ENCODE data around the gene OPA1. TPM values are rescaled to one million over a fixed set of nuclear protein-coding genes. Genes with fewer than 3 reads are reported as not detected.
A peak's percentile ranks its signal among the peaks of the same experiment; 100 is the strongest.

OPA1 gene
- total RNA-seq, 8 experiments from 2014 or later = 58.8 to 99.1 (median 65.8) TPM

DNA sequence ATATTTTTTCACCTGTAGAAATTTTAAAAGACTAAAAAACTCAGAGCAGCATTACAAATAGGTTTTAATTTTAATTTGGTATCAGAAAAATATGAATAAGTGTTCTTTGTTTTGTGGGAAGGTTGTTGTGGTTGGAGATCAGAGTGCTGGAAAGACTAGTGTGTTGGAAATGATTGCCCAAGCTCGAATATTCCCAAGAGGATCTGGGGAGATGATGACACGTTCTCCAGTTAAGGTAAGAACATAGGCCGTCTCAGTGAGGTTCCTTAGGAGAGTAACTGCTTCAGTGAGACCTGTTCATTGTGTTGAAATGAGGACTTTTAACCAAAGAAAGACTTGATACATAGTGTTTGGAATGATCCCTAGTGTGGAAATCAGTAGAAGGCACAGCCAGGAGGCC is 44.8 kb downstream of the OPA1 start:
- WGBS, 10 experiments = 83 to 100% (median 100%) methylated on average over 1 to 3 of the region's 3 CpGs; no CpG with 5 or more reads in 2 of the 10 experiments
- ATAC-seq (replicated peaks in 6 of 8) = no peak
- no peaks in the 10 kb centered on the region for H3K4me1 ChIP-seq (replicated peaks in 1 of 2)
- H3K4me3 ChIP-seq = no peak overlapping the region
- in situ Hi-C loops (cut with MboI; ENCODE audit: low pct_unique_long_range_greater_than_20kb in 2 of 9, low sequenced_read_pairs in 9 of 9, unreplicated experiment in 9 of 9) = no loop called here
- H3K27ac ChIP-seq = no peak overlapping the region

DNA sequence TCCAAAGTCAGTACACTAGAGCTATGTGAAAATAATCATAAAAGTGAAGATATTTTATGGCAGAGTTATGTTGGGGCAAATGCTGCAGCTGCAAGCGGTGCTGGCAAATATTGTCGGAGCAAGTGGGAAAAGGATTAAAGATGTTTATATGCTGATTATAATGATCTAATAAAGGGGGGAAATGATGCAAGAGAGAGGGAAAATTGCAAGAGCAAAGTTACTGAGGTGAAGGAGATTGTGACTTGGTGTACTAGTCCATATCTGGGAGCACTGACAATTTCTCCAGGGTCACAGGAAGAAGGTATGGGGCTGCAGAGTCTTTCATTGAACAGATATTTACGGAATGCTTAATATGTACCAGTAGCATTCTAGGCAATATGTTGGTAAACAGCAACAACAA is 45.8 kb downstream of the OPA1 start:
- H3K27ac ChIP-seq = no peak overlapping the region
- no peak overlapping the region for H3K4me3 ChIP-seq
- H3K4me1 ChIP-seq (replicated peaks in 1 of 2) = no peaks in the 10 kb centered on the region
- ATAC-seq (replicated peaks in 6 of 8) = no peak
- 80 to 100% (median 100%) methylated on average over 1 to 3 of the region's 3 CpGs; no CpG with 5 or more reads in 1 of the 10 experiments for whole genome bisulfite sequencing, 10 experiments
- in situ Hi-C loops (cut with MboI; ENCODE audit: low pct_unique_long_range_greater_than_20kb in 2 of 9, low sequenced_read_pairs in 9 of 9, unreplicated experiment in 9 of 9) = no loop called here

DNA sequence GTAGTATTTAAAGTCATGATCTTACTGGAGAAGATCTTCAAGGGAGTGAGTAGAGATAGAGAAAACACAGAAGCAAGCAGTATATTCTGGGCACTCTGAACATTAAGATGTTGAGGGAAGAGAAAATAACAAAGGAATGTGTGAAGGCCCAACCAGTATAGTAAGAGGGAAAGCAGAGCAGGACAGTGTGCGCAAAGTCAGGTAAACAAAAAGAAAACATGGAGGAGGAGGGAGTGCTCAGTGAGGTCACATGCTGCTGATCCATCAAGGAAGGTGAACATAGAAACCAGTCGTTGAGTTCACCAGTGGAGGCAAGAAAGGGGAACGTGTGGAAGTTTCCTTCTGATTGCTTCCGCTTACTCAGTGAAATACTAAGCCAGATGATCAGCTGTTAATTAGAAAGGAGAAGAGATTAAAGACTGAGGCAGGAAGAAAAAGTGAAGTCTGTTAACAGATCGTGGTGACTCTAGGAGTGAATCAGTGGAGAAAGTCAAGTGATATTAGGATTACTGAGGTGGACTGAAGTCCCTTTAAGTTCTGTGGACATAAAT is 47.2 kb downstream of the OPA1 start:
- in situ Hi-C loops (cut with MboI; ENCODE audit: low pct_unique_long_range_greater_than_20kb in 2 of 9, low sequenced_read_pairs in 9 of 9, unreplicated experiment in 9 of 9) = no loop called here
- ATAC-seq (replicated peaks in 6 of 8) = no peak
- no peak overlapping the region for H3K27ac ChIP-seq
- H3K4me3 ChIP-seq = no peak overlapping the region
- H3K4me1 ChIP-seq (replicated peaks in 1 of 2) = no peaks in the 10 kb centered on the region
- WGBS, 10 experiments = 68 to 100% (median 84%) methylated on average over 1 to 5 of the region's 5 CpGs

DNA sequence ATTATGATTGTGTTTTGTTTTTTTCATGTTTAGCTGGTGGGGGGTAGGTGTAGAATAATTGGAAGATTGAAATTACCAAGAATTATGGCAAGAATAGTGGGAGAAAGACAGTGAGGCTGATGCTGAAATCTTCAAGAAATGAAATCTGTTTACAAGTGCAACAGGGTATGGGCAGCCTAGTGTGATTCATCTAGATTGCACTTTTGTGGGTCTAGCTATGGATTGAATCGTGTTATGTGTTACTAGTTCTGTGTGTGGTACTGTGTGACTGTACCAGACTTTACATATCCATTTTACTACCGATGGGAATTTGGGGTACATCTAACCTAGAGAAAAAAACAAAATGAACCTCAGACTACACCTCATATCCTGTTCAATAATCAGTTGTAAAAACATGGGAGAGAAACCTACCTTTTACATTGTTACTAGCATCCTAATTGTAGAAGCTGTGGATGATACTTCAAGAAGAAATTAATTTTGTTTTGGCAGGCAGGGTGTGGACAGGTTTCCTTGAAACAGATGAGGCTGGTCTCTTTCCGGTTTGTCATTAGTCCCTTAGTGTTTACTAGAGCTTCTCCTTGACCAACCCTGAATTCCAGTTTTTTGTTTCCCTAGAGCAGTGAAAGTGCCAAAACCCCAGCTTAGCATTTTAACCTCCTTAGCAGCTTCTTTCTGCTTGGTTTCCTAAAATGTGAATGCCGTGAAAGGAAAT is 47.9 kb downstream of the OPA1 start:
- H3K4me3 ChIP-seq = no peak overlapping the region
- ATAC-seq (replicated peaks in 6 of 8) = peak in 2 of 8 experiments; percentile 44 to 86
- H3K27ac ChIP-seq = no peak overlapping the region
- no peaks in the 10 kb centered on the region for H3K4me1 ChIP-seq (replicated peaks in 1 of 2)
- in situ Hi-C loops (cut with MboI; ENCODE audit: low pct_unique_long_range_greater_than_20kb in 2 of 9, low sequenced_read_pairs in 9 of 9, unreplicated experiment in 9 of 9) = no loop called here
- 0 to 100% (median 70%) methylated on average over 1 to 4 of the region's 4 CpGs; no CpG with 5 or more reads in 2 of the 10 experiments for WGBS, 10 experiments

DNA sequence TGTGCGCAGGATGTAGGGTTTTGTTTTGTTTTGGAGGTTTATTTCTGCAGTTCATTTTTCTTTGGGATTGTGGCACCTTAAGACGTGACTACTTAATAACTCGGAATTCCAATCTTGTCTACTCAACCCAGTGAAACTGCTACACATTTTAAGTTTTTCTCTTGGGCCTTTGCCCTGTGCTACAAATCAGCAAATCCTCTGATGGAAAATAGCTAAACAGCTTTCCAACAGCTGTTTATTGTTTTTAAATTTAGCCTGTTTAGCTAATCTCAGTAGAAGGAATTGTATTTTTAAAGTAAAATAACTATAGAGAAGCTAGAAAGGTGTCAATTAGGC is 48.4 kb downstream of the OPA1 start:
- H3K4me3 ChIP-seq = no peak overlapping the region
- ATAC-seq (replicated peaks in 6 of 8) = no peak
- in situ Hi-C loops (cut with MboI; ENCODE audit: low pct_unique_long_range_greater_than_20kb in 2 of 9, low sequenced_read_pairs in 9 of 9, unreplicated experiment in 9 of 9) = no loop called here
- H3K4me1 ChIP-seq (replicated peaks in 1 of 2) = no peaks in the 10 kb centered on the region
- WGBS, 10 experiments = 37 to 100% (median 98%) methylated on average over 1 to 3 of the region's 3 CpGs; no CpG with 5 or more reads in 2 of the 10 experiments
- H3K27ac ChIP-seq = no peak overlapping the region

DNA sequence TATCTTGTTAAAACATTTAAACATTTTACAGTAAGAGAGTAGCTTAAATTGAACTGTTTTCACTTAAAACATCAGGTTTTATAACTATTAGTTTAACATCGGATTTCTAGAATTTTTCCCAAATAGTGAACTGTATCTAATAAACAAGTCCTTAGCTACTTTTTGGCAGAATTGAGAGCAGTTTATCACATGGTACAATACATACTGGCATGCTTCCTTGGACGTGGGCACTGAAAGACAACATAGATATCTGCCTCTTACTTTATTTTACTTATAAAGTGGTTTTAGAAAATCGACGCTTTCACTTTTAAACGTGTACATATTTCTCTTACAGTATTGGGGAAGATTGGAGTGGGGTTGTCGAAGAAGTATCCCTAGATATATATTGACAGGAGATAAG is 52.8 kb downstream of the OPA1 start:
- in situ Hi-C loops (cut with MboI; ENCODE audit: low pct_unique_long_range_greater_than_20kb in 2 of 9, low sequenced_read_pairs in 9 of 9, unreplicated experiment in 9 of 9) = no loop called here
- Histone ChIP-seq H3K4me1 (replicated peaks in 1 of 2) (peaks cover 0 to 2% of the 10 kb centered on the region in 2 donors), H3K4me3 (no peak overlapping the region), H3K27ac (no peak overlapping the region)
- 62 to 100% (median 80%) methylated on average over 3 to 6 of the region's 6 CpGs for WGBS, 10 experiments
- no peak for ATAC-seq (replicated peaks in 6 of 8)

DNA sequence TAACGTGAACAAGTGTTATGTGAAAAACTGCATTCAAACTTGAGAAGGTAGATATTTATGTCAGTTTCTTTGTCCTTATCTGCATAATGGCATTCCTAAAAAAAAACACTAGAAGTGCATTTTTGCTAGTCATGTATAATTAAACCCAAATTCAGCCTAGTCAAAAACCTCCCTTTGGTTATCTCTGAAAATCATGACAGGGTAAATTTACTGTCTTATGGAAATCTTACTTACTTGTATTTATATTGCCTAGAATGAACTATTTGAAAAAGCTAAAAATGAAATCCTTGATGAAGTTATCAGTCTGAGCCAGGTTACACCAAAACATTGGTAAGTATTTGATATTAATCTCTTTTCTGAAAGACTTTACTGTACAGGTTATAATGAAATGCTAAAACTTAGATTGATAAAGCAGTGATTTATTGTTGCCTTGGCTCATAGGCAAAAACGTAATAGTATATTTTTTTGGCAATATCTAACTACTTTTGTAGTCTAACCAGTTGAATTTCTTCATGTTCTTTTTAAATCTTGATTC is 55.6 kb downstream of the OPA1 start:
- no peak for ATAC-seq (replicated peaks in 6 of 8)
- WGBS, 10 experiments = 69 to 100% (median 97%) methylated on average over 1 to 2 of the region's 2 CpGs; no CpG with 5 or more reads in 1 of the 10 experiments
- Histone ChIP-seq H3K27ac (no peak overlapping the region), H3K4me1 (replicated peaks in 1 of 2) (peaks cover 0 to 3% of the 10 kb centered on the region in 2 donors), H3K4me3 (no peak overlapping the region)
- in situ Hi-C loops (cut with MboI; ENCODE audit: low pct_unique_long_range_greater_than_20kb in 2 of 9, low sequenced_read_pairs in 9 of 9, unreplicated experiment in 9 of 9) = no loop called here

DNA sequence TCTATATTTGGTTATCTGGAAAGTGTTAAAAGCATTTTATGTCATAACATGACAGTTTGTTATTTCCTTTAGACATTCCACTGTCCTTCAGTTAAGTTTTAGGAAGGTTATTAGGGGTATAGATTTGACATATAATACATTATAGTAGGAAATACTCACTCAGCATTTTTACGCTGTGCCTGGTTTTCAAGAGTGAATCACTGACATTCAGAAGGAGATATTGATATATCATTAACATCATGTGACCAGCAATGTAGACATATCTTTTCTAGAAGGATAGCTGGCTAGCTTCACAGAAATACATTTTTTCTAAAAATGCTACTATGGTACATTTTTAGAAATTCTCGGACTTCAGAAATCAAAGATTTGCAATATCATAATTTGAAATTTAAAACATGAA is 57.6 kb downstream of the OPA1 start:
- Histone ChIP-seq H3K27ac (no peak overlapping the region), H3K4me1 (replicated peaks in 1 of 2) (peaks cover 0 to 3% of the 10 kb centered on the region in 2 donors), H3K4me3 (no peak overlapping the region)
- in situ Hi-C loops (cut with MboI; ENCODE audit: low pct_unique_long_range_greater_than_20kb in 2 of 9, low sequenced_read_pairs in 9 of 9, unreplicated experiment in 9 of 9) = loop anchor here in 3 of 9 experiments (25.0 kb wide), 2 partner anchors 487 to 662 kb away; partner anchors contain the start of gene HES1 (in 1 of the 3)
- WGBS, 10 experiments = 69 to 100% (median 95%) methylated on average over 1 to 2 of the region's 2 CpGs
- no peak for ATAC-seq (replicated peaks in 6 of 8)

DNA sequence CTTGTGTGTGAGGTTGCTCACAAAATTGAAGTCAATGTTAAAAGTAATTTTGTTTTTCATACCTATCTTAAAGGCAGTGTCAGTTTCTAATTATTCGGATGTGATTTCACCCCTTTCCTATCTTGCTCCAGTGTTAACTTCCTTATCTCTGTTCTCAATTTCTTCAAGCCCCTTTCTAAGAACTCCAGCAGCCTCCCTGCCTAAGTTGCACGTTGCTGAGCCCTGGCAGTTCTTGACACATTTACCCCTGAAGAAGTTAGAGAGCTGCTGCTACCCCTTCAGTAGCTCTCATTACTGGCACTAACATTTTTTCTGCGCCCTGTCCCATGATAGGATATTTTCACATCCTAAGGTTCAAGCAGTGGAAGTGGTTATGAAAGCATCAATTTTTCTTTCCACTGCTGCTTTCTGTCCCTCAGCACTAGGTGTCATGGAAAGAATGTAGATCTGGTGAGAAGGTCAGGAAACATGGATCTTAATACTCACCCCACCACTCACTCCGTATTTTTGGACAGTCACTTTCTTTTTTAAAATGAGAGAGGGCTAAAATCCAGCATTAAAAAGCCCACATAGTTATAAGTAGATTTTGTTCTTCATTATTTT is 62.9 kb downstream of the OPA1 start:
- in situ Hi-C loops (cut with MboI; ENCODE audit: low pct_unique_long_range_greater_than_20kb in 2 of 9, low sequenced_read_pairs in 9 of 9, unreplicated experiment in 9 of 9) = loop anchor here in 3 of 9 experiments (25.0 kb wide), 2 partner anchors 481 to 656 kb away; partner anchors contain the start of gene HES1 (in 1 of the 3)
- H3K27ac ChIP-seq = no peak overlapping the region
- H3K4me1 ChIP-seq (replicated peaks in 1 of 2) = no peaks in the 10 kb centered on the region
- WGBS, 10 experiments = 57 to 100% (median 78%) methylated on average over 1 to 4 of the region's 4 CpGs; no CpG with 5 or more reads in 2 of the 10 experiments
- H3K4me3 ChIP-seq = no peak overlapping the region
- no peak for ATAC-seq (replicated peaks in 6 of 8)

DNA sequence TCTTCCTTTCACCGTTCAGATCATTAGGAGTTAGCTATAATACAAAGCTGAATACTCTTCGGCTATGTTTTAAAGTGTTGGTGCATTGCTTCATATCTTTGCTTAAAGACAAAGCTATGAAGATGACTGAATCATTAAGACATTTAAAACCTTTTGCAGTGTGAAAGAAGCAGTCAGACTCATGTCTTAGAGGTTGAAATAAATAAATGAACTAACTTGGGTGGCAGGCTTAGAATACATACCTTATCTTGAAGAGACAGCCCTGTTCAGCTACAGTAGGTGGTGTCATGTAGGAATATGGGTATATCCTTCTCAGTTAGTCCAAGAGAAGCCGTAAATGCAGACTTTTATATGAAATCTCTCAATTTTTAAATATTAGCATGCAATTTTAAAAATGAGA is 63.4 kb downstream of the OPA1 start:
- in situ Hi-C loops (cut with MboI; ENCODE audit: low pct_unique_long_range_greater_than_20kb in 2 of 9, low sequenced_read_pairs in 9 of 9, unreplicated experiment in 9 of 9) = loop anchor here in 3 of 9 experiments (25.0 kb wide), 2 partner anchors 481 to 656 kb away; partner anchors contain the start of gene HES1 (in 1 of the 3)
- Histone ChIP-seq H3K4me1 (replicated peaks in 1 of 2) (no peaks in the 10 kb centered on the region), H3K4me3 (no peak overlapping the region), H3K27ac (no peak overlapping the region)
- no peak for ATAC-seq (replicated peaks in 6 of 8)
- WGBS, 10 experiments = 80 to 100% (median 89%) methylated on average over 1 to 3 of the region's 3 CpGs; no CpG with 5 or more reads in 1 of the 10 experiments

DNA sequence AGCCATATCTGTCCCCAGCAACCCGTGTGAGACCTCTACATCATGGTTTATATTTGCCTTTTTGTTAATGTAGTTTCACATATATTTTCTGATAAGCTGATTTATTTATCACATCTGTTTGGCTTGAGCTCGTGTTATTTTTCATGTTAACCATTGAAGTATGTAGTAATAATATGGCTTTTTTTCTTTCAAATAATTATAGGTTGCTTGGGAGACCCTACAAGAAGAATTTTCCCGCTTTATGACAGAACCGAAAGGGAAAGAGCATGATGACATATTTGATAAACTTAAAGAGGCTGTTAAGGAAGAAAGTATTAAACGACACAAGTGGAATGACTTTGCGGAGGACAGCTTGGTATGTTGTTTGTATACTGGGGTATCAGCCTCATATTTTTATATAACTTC is 63.9 kb downstream of the OPA1 start:
- Histone ChIP-seq H3K27ac (no peak overlapping the region), H3K4me3 (no peak overlapping the region), H3K4me1 (replicated peaks in 1 of 2) (no peaks in the 10 kb centered on the region)
- ATAC-seq (replicated peaks in 6 of 8) = no peak
- in situ Hi-C loops (cut with MboI; ENCODE audit: low pct_unique_long_range_greater_than_20kb in 2 of 9, low sequenced_read_pairs in 9 of 9, unreplicated experiment in 9 of 9) = loop anchor here in 3 of 9 experiments (25.0 kb wide), 2 partner anchors 480 to 655 kb away; partner anchors contain the start of gene HES1 (in 1 of the 3)
- WGBS, 10 experiments = 73 to 100% (median 91%) methylated on average over 2 to 6 of the region's 6 CpGs

DNA sequence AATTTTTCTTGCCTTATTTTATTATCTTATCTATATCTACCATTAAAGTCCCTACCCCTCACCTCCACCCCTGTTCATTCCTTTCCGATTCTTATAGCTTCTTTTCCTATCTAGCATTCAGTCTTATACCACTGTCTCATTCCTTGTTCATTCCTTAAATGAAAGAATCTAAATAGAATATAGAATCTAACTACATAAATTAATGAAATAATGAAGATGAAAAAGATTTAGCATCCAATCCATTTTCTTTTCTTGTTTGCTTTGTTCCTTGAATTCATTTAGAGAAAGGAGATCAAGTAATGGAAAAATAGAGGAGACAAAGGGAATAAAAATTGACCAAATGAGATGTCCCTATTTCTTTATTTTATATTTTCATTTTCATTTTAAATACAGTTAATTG is 67.2 kb downstream of the OPA1 start:
- ATAC-seq (replicated peaks in 6 of 8) = no peak
- Histone ChIP-seq H3K4me3 (no peak overlapping the region), H3K4me1 (replicated peaks in 1 of 2) (no peaks in the 10 kb centered on the region), H3K27ac (no peak overlapping the region)
- in situ Hi-C loops (cut with MboI; ENCODE audit: low pct_unique_long_range_greater_than_20kb in 2 of 9, low sequenced_read_pairs in 9 of 9, unreplicated experiment in 9 of 9) = loop anchor here in 3 of 9 experiments (25.0 kb wide), 2 partner anchors 477 to 652 kb away; partner anchors contain the start of gene HES1 (in 1 of the 3)
- 64 to 100% (median 96%) methylated on average over 1 of the region's 1 CpG for WGBS, 10 experiments
